Measurements from ENCODE around the gene GSC. TPM values are rescaled to one million over a fixed set of nuclear protein-coding genes. Genes with fewer than 3 reads are reported as not detected.
"Not testable (repeated sequence)": the region's sequence is repeated elsewhere in the genome, so short reads cannot be mapped to it uniquely, and the experiment has no call there.

The GSC gene
- polyA plus RNA-seq (ENCODE audit: insufficient read length), result not detected
- long read RNA-seq, donor 1, result 0 reads
- long read RNA-seq, donor 2, result 0 reads
- long read RNA-seq, donor 3, result 0 reads
- long read RNA-seq, donor 4, result 0 reads
- long read RNA-seq, donor 5, result 0 reads
- long read RNA-seq, donor 6, result 0 reads
- long read RNA-seq, donor 7, result 0 reads
- long read RNA-seq, donor 8, result 0 reads

DNA sequence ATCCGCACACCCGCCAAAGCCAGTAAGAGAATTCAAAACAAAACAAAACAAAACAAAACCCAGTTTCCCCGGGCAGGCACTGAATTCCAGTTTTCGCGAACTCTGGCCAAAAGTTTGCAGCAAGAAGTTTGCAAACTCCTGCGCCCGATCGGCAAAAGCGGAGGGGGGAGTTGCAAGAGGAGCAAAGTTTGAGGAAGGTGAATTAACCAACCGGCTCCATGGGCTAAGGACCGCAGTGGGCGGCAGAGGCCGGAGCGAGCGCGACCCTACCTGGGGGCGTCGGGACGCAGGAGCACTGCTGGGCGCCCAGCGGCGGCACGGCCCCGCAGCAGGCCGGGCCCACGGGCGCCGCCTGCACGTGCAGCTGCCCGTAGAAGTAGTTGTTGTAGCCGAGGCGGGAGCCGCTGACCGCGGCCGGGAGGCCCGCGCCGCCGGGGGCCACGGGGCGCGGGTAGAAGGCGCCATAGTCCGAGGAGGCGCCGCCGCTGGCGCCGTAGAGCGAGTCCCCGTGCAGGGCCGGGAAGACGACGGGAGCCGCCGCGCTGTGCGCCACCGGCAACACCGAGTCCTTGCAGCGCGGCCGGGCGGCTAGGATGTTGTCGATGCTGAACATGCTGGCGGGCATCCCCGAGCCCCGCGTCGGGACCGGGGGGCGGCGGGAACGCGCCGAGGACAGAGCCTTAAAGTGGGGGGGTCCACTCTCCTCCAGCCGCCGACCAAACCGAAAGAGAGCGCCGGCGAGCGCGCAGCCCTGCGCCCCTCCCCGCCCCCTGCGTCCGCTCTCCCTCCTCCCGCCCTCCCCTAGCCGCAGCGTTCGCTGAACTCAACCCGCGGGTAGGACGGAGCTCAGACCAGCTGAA is at the start of gene GSC:
Gene GSC, minus strand, starts transcription at position 723 of the 860 bp plus-strand sequence. Its CDS starts 98 bp downstream, at position 625.
- no peak for DNase-seq

DNA sequence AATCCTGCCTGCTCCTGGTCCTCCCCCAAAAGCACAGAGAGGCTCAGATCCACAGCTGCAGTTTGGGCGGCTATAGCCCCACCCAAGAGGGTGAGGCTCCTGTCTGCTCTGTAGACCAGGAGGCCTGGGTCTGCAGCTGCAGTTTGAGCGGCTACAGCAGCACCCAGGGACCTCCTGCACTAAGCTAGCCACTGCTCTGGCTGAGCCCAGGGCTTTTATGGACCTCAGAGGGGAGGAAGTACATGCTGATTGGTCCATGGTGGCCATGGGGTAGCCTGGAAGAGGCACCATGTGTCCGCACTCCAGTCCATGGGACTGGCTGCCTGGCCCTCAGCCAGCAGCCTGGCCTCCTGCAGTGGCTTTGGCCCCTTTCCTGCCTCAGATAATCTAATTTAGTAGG is 49.6 kb upstream of the GSC start:
- no peak for DNase-seq

DNA sequence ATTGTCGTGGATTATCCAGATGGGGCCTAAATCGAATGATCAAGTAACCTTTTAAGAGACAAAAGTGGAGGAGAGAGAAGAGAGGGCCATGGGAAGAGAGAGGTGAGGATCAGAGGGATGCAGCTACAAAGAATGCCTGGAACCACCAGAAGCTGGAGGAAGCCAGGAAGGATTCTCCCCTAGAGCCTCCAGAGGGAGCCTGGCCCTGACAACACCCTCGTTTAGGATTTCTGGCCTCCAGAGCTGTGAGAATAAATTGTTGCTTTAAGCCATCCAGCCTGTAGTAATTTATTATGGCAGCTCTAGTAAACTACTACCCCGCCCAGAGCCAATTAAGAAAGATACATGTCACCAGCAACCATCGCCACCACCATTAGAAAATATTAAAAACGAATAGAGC is 46.2 kb upstream of the GSC start:
- no peak for DNase-seq

DNA sequence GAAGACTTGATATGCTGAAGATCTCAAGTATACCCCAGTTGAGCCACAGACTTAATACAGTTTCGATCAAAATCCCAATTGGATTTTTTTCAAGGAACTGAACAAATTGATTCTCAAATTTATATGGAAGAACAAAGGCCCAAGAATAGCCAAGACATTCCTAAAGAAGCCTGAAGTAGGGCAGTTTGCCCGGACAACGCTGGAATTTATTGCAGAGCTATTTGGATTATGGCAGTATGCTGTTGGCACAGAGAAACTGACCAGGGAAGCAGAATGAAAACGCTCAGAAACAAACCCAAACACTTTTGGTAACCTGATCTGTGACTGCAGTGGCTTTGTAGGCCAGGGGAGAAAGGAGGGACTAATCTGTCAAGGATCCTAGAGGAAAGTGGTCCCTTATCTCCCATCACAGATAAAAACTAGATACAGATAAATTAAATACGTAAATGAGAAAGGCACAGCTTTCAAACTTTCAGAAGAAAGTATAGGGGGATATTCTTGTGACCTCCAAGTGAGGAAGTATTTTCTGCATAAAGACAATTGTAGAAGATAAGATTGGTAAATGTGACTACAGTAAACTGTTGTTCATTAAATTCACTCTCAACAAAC is 35.9 kb upstream of the GSC start:
- no peak for DNase-seq

DNA sequence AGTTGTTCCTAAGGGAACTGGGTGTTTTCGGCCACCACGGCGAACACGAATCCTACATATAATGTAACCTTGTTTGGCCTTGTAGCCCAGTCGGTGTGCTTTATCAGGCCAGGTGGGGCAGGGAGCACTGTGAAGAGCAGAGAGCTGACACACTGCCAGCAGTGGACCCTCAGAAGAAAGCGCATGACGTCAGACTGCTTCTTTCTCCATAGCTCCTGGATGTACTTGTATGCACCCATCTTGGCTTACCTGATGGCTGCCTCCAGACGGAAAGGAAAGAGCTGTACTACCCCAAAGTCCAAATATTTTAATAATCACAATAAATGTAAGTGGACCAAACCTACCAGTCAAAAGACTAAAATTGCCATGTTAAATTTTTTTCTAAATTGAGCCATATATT is 31.3 kb upstream of the GSC start:
- DNase-seq, result no peak

DNA sequence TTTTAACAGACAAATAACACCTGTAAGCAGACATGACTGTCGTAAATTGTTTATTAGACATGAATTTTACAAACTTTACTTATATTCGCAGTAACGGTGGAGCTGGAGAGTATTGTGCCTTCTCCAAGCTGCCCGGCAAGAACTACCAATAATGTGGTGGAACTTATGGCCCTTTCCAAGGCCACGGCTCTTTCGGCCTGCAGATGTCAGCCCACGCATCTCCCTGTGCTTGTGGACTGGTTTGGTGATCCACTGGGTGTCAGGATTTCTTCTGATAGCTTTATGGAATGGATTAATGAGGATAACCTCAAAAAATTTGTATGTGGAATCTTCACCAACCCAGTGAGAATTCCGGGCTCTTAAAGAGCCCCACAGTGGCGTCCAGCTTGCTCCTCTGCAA is 30.9 kb upstream of the GSC start:
- not testable (repeated sequence) for DNase-seq

DNA sequence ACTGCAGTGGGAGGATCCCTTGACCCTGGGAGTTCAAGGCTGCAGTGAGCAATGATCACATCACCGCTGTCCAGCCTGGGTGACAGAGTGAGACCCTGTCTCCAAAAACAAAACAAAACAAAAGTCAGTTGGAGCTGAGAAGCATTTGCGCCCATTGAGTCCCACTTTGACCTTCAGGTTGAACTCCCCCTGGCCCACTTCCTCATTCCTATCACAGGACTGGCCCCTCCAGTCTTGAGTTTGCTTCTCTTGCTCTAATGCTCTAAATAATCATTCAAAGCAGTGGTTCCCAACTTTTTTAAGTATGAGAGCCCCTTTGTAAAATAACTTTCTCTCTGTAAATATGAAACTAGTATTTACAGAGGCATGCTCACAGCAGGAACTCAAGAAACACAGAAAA is 28.0 kb upstream of the GSC start:
- DNase-seq, result no peak

DNA sequence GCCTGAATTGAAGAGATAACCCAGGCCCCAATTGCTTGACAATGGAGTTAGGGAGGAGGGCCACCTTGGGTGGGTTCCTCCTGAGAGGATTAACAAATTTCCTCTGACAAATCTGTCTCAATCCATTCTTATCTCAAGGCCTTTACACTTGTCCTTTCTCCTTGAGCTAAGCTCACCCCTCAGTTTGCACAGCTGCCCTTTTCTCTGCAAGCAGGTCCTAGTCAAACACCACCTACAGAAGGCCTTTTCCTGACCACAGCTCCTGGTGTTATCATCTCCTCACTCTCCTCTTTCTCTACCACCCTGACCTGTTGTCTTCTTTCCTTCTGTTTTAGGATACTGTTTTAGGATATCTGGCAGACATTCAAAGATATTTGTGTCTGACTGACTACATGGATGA is 26.4 kb upstream of the GSC start:
- no peak for DNase-seq

DNA sequence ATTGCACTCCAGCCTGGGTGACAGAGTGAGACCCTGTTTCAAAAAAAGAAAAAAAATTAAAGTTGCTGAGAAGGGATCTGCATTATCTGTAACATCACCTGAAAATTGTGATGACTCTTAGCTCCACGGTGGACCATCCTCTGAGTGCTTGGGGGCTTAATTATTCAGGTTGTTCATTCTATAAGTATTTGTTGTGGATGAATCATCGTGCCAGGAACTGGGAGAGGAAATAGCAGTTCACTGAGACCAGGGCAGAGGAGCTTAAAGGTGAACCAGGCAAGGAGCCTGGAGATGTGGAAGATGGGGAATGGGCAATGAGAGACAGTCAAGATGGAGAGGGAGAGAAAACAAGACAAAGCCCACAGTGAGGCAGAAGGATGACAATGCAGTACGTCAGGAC is 25.5 kb upstream of the GSC start:
- DNase-seq, result no peak

DNA sequence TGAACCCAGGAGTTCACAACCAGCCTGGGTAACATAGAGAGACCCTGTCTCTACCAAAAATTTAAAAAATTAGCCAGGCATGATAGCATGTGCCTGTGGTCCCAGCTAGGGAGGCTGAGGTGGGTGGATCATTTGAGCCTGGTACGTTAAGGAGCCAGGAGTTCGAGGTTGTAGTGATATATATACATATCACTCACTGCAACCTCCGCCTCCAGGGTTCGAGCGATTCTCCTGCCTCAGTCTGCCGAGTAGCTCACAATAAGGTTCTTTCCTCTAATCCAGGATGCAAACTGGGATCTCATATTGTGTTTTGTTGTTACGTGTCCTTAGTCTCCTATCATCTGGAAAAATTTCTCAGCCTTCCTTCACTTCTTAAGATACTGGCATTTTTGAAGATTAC is 24.0 kb upstream of the GSC start:
- DNase-seq, result no peak

DNA sequence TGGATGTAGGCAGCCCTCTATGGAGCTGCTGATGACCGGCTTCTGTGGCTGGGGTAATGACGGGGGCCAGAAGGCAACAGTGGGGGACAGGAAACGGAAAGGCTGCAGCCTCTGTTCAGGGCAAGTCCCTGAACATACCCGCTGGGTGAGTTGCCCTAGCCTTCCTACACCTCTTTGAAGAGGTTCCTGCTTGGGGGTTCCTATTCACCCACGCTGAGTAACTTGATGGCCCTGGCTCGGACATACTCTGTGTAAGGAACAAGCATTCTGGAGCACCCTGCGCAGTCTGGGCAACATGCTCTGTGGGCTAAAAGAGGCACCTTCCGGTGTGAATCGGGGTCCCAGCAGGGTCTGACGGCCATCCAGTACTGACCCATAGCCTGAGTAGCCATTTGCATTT is 17.7 kb upstream of the GSC start:
- no peak for DNase-seq

DNA sequence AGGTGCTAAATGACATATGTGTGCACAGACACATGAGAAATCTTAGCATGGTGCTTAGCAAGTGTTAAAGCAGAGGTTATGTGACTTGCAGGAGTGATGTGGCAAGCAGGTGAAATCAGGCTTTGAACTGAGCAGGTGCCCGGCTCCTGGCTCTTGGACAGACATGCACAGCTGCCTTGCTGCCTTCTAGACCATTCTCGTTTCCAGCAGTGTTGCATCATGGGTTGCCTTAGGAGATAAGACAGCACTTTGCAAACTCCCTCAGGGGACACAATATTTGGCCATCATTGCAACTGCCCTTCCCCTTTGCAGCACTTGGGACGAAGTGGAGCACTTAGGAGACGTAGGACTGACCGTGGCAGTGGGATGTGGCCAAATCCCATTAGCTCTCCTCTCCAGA is 17.2 kb upstream of the GSC start:
- no peak for DNase-seq

DNA sequence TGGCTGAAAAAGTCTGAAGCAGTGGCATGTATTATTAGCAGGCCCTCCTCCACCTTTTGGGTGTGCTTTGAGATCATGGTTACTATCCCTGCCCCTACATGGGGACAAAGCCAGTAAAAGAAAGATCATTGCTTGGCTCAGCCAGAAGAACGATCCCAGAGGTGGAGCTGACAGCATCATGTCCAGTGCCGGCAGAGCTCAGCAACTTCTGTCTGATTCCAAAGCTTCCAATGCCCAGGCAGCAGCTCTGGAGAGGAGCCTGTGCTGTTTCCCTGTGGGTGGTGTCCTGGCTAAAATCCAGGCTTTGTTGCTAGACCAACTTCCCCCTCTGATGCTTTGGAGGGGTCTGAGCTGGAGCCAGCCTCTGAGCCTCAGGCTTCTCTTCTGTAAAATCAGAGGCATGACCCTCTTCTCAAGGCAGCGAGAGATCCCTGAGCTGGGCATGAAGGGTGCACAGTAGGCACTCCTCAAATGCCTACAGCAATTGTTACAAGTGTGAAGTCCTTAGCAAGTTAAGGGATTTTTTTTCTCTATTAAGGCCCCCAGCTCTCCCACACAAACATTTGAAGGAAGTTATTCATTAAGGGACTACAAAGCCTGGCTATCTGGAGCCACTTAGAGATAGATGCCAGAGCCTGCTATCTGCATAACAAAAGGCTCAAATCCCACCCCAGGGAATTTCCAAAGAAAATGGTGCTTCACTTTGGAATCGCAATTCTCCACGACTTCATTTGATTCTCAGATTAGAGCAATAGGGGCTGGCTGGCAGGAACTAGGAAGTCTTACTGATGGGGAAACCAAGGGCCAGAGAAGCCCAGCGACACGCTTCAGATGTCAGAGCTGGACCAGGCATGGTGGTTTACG is 10.9 kb upstream of the GSC start:
- DNase-seq, result no peak

DNA sequence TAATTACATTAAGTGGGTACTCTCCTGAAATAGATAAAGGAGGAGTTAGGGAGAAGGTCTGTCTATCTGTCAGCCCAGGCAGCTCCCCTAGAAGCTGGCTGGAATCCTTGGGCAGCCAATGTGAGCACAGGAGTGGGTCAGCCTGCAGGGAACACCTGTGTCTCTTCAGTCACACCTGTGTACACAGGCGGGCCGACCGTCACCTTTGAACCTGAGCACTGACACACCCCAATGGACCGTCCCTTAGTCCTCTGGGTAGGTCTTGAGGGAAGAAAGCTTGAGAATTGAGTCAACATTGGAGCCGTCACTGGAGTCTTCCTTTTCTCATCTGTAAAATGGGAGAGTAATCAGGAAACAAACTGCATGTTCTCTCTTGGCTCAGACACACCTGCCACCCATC is 9.8 kb upstream of the GSC start:
- no peak for DNase-seq

DNA sequence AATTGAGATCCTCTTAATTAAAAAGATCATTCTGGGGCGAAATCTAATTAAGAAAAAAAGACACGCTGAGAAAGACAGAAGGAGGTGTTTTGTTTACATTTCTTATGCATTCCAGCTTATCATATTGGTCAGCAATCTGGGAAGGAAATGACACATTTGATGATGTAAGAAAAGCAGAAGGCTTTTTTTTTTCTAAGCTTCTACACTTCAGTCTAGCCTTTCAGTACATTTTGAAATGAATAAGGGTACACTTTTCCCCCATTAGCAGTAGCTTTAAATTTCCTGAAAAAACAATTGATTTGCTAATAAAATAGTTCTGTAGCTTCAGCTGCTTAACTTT is 5.9 kb upstream of the GSC start:
- no peak for DNase-seq

DNA sequence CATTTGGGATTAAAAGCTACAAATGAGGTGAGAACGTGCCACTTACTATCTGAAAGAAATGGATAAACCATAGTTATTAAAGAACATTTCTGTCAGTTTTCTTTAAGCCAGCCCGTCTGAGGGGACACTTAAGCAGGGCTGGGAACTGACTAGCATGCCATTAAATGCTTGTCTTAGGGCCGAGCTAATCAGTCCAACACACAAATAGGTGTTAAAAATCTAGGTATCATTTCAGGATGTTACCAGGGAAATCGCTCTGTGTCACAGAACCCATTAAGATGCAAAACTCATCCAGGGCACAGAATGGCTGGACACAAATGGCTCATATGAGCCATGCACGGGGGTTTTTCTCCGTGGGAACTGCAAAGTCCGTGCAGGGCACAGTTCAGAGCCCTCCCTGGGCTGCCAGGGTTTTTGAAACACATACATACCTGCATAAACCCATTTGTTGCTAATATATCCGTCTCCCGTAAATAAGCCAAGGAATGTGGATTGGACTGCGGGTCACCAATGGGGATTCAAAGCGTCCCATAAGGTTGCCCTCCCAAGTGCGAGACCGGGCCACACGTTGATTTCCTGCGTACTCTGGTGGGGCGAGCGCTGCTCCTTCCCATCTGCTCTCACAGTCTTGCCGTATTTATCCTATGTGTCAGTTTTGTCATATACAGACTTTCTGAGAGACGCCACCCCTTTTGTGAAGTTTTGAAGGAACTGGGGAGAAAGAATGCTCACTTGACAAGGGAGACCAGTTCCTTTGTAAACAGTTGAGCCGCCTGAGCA is 5.4 kb upstream of the GSC start:
- no peak for DNase-seq

DNA sequence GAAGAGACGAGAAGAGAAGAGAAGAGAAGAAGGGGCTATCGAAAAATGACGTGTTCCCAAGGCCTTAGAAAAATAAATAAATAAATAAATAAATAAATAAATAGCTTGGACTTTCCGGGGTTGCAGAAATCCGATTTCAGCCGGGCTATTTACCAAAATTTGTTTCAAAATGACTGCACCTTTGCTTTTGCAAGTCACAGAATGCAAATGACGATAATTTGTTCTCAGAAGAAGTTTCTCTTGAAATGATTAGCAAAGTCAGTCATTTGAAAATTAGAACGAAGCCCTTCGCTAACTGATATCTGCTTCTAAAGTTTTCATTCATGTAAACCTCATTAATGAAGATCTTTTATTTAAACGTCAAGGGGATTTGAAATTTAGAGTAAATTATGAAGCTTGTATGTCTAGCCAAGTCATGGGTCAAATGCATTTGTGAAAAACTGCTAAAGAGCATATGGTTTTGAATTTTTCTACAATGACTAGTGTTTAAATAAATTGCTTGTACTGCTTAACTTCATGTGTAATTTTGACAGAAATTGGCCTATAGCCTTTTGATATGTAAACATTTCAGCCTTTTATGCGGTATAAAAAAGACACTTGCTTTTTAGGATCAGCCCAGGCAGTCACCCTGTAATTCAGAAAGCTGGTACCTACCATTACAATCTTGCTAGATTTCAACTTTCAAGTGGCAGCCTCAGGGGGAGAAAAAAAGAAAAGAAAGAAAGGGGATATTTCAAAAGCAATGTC is 4.6 kb upstream of the GSC start:
- no peak for DNase-seq

DNA sequence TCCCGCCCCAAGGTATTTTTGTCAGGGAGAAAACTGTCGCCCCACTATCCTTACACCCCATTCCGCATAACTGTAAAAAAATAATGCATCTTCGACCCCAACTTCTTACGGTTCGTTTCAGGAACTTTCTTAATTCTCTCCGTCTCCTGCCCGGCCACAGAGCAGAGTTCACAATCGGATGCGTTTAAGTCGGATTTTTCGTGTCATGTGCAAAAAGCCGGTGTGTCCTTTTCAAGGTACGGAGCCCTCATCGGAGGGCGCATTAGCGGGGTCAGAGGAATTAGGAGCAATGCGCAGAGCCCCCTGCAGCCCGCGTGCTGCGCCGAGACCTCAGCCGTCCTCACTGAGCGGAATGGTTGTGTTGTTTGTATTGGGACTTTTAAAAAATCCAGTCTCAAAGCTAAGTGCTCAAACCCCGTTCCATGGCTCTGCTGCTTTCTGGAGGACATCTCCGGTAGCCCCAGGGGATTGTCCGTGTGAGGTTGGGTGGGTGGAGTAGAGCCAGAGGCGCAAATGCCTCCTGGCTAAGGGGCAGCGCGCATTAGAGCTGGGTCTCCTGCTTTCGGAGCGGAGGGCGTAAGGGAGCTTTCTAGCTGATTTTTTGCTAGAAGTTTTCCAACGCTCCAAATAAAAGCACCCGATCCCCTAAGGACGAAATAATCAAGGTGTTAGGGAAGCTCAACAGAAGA is 3.9 kb upstream of the GSC start:
- no peak for DNase-seq

DNA sequence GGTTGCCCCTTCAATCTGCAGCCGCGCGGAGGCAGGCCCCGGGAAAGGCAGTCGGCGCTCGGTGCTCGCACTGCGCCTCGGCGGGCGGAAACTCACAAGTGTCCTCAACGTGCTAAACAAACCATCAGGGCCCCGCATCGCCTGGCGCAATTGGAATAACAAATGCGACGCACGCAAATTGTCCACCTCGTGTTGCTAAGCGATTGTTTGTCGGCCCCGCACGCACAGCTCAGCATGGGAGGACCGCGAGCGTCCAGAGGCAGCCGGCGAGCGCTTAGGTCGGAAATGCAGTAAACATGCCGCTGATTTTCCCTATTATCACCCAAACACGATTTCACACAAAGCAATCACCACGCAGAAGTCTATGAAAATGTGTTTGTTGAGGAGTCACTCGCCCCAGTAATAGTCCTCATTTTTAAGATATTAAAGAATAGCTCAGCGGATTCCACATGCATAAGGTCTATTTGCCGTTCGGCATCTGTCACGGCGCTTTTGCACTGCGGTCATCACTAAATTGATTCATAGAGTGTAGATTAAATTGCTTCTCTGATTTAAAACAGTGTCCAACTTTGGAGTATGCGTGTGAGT is 3.2 kb upstream of the GSC start:
- no peak for DNase-seq

DNA sequence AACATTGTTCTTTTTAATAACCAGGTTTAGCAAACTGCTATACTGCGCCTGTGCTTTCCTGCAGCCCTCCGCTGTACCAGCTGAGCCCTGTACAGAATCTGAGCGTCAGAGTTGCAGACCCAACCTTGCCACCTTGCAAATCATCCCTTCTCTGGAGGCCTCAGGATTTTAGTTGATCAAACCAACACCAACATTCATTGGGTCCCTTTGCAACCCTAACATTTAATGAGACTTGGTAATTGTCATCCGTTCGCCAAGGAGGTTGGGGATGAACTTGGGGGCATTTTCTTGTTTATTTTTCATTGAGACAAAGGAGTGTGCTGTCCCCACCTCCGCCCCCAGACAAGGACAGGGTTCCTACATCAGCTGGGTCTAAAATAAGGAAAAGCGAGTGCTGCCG is 2.6 kb upstream of the GSC start:
- DNase-seq, result no peak

Measured in left kidney (tissue), 8 donors.